ENCODE measurements around the gene STKLD1. TPM values are rescaled to one million over a fixed set of nuclear protein-coding genes. Genes with fewer than 3 reads are reported as not detected.
A peak's percentile ranks its signal among the peaks of the same experiment; 100 is the strongest.

The STKLD1 gene
- total RNA-seq, 1 experiment from 2014 or later = 4.1 TPM

- ChIA-PET POLR2A (ENCODE audit: unreplicated experiment) (no interaction called here), CTCF (no interaction called here)
- Histone ChIP-seq H3K4me2 (ENCODE audit: low read length) (peak within 1 kb of the TSS; percentile 90), H4K20me1 (ENCODE audit: low read length) (no peaks in the 10 kb centered on the region), H3K79me2 (ENCODE audit: low read length) (peaks cover 27% of the 10 kb centered on the region), H3K9me3 (ENCODE audit: low read length) (no peaks in the 10 kb centered on the region), H3K9me2 (replicated peaks; ENCODE audit: low read length) (no peaks in the 10 kb centered on the region), H3K9ac (ENCODE audit: low read length) (peak within 1 kb of the TSS; percentile 94), H3K27ac (ENCODE audit: low read length) (peak within 1 kb of the TSS; percentile 34; the same call in 1 of the 2 replicates), H3K27me3 (ENCODE audit: low read length) (no peaks in the 10 kb centered on the region), H3K36me3 (ENCODE audit: low read depth, low read length) (peaks cover 15% of the 10 kb centered on the region), H3K4me1 (ENCODE audit: insufficient read depth, low read length) (peaks cover 17% of the 10 kb centered on the region), H2AFZ (ENCODE audit: low read length) (peak within 1 kb of the TSS; percentile 91), H3F3A (ENCODE audit: low read length, unreplicated experiment) (no peaks in the 10 kb centered on the region), H3K4me3 (ENCODE audit: low read length) (peak within 1 kb of the TSS; percentile 99)
- ATAC-seq = peak; percentile 92
- no peak for TF ChIP-seq EZH2 (IDR thresholded peaks at IDR 0.05; ENCODE audit: low read length, unreplicated experiment)
- TF ChIP-seq CTCF (conservative IDR thresholded peaks at IDR 0.05; ENCODE audit: low read depth, low read length) = no peak
- TF ChIP-seq EZH2phosphoT487 (IDR thresholded peaks at IDR 0.05; ENCODE audit: borderline replicate concordance, low read length) = no peak
- TSS peak; percentile 77 for BruUV-seq (replicated peaks)
- intact Hi-C loops (cut with micrococcal nuclease) = no loop called here
- peak; percentile 81 for DNase-seq
These were observed 40.0 kb upstream of the STKLD1 start, which contains the start of gene SURF6 for GRCh38 chr9:133335924-133336811. TSS of gene SURF6 (minus strand) at chr9:133336188. CDS start at chr9:133336132, 56 bp downstream.

- Histone ChIP-seq H3K27ac (ENCODE audit: low read length) (no peak overlapping the region), H3K27me3 (ENCODE audit: low read length) (no peaks in the 10 kb centered on the region), H3K9me3 (ENCODE audit: low read length) (no peaks in the 10 kb centered on the region), H3K9ac (ENCODE audit: low read length) (no peak overlapping the region), H4K20me1 (ENCODE audit: low read length) (no peaks in the 10 kb centered on the region), H3F3A (ENCODE audit: low read length, unreplicated experiment) (no peaks in the 10 kb centered on the region), H3K4me3 (ENCODE audit: low read length) (no peak overlapping the region), H3K36me3 (ENCODE audit: low read depth, low read length) (peaks cover 1% of the 10 kb centered on the region; the same call in 1 of the 2 replicates), H3K79me2 (ENCODE audit: low read length) (peaks cover 14% of the 10 kb centered on the region), H3K4me1 (ENCODE audit: insufficient read depth, low read length) (peaks cover 8% of the 10 kb centered on the region), H3K9me2 (replicated peaks; ENCODE audit: low read length) (no peaks in the 10 kb centered on the region), H2AFZ (ENCODE audit: low read length) (no peak overlapping the region), H3K4me2 (ENCODE audit: low read length) (no peak overlapping the region)
- ChIA-PET CTCF (no interaction called here), POLR2A (ENCODE audit: unreplicated experiment) (no interaction called here)
- DNase-seq (no peak), ATAC-seq (no peak)
- intact Hi-C loops (cut with micrococcal nuclease) = no loop called here
- no peak for TF ChIP-seq EZH2phosphoT487 (IDR thresholded peaks at IDR 0.05; ENCODE audit: borderline replicate concordance, low read length)
- no TSS peak for BruUV-seq (replicated peaks)
These were observed 36.5 kb upstream of the STKLD1 start for GRCh38 chr9:133339641-133340040.

- Histone ChIP-seq H3K9ac (ENCODE audit: low read length) (no peak overlapping the region), H3F3A (ENCODE audit: low read length, unreplicated experiment) (no peaks in the 10 kb centered on the region), H3K9me2 (replicated peaks; ENCODE audit: low read length) (no peaks in the 10 kb centered on the region), H2AFZ (ENCODE audit: low read length) (no peak overlapping the region), H4K20me1 (ENCODE audit: low read length) (no peaks in the 10 kb centered on the region), H3K36me3 (ENCODE audit: low read depth, low read length) (no peaks in the 10 kb centered on the region; the same call in 1 of the 2 replicates), H3K4me1 (ENCODE audit: insufficient read depth, low read length) (peaks cover 5% of the 10 kb centered on the region), H3K4me2 (ENCODE audit: low read length) (no peak overlapping the region), H3K79me2 (ENCODE audit: low read length) (peaks cover 8% of the 10 kb centered on the region), H3K4me3 (ENCODE audit: low read length) (no peak overlapping the region), H3K9me3 (ENCODE audit: low read length) (no peaks in the 10 kb centered on the region), H3K27ac (ENCODE audit: low read length) (no peak overlapping the region), H3K27me3 (ENCODE audit: low read length) (no peaks in the 10 kb centered on the region)
- POLR2A ChIA-PET (ENCODE audit: unreplicated experiment) = no interaction called here
- CTCF ChIA-PET = no interaction called here
- TF ChIP-seq CTCF (conservative IDR thresholded peaks at IDR 0.05; ENCODE audit: low read depth, low read length) = no peak
- TF ChIP-seq EZH2phosphoT487 (IDR thresholded peaks at IDR 0.05; ENCODE audit: borderline replicate concordance, low read length) = no peak
- TF ChIP-seq EZH2 (IDR thresholded peaks at IDR 0.05; ENCODE audit: low read length, unreplicated experiment) = no peak
- ATAC-seq (no peak), DNase-seq (no peak)
- intact Hi-C loops (cut with micrococcal nuclease) = no loop called here
- no TSS peak for BruUV-seq (replicated peaks)
These were observed 35.9 kb upstream of the STKLD1 start for GRCh38 chr9:133340256-133340655.
